ENCODE measurements around the gene MTTP. TPM values are rescaled to one million over a fixed set of nuclear protein-coding genes. Genes with fewer than 3 reads are reported as not detected.

The MTTP gene
- total RNA-seq, 2 donors from 2014 or later, result 0.11 to 0.42 TPM

- Histone ChIP-seq H3K9me3 (ENCODE audit: control insufficient read depth, low read length) (no peaks in the 10 kb centered on the region), H3K27ac (ENCODE audit: low read depth, low read length) (no peak overlapping the region), H3K4me3 (ENCODE audit: low read length) (no peak overlapping the region), H3K27me3 (ENCODE audit: control insufficient read depth, insufficient read depth, low read length, poor library complexity, severe bottlenecking) (no peaks in the 10 kb centered on the region), H3K9ac (ENCODE audit: extremely low read depth, low read length, poor library complexity, severe bottlenecking) (no peak overlapping the region), H3K4me1 (ENCODE audit: control insufficient read depth, insufficient read depth, low read length) (peaks cover 5% of the 10 kb centered on the region), H3K36me3 (ENCODE audit: control insufficient read depth, insufficient read depth, low read length) (no peaks in the 10 kb centered on the region)
- Mint-ChIP-seq H3K36me3 (ENCODE audit: low read depth) (no peaks in the 10 kb centered on the region), H3K9me3 (peaks cover 5% of the 10 kb centered on the region), H3K4me1 (peaks cover 15% of the 10 kb centered on the region), H3K27me3 (ENCODE audit: insufficient read depth) (no peaks in the 10 kb centered on the region), H3K4me3 (no peak overlapping the region), H3K27ac (no peak overlapping the region)
- TF ChIP-seq CTCF (conservative IDR thresholded peaks at IDR 0.05), result no peak
- DNase-seq, result no peak
Measured at GRCh38 chr4:99540277-99540939, 34.2 kb upstream of the MTTP start.

GRCh38 chr4:99552872-99553271 lies 21.8 kb upstream of the MTTP start:
- Mint-ChIP-seq H3K4me1 (peaks cover 4% of the 10 kb centered on the region), H3K4me3 (no peak overlapping the region), H3K27ac (no peak overlapping the region), H3K9me3 (no peaks in the 10 kb centered on the region), H3K27me3 (ENCODE audit: insufficient read depth) (no peaks in the 10 kb centered on the region), H3K36me3 (ENCODE audit: low read depth) (no peaks in the 10 kb centered on the region)
- no peak for DNase-seq
- 81% methylated on average over 2 of the region's 2 CpGs; no CpG with 5 or more reads in 1 of the 2 experiments for WGBS, 2 experiments (ENCODE audit: insufficient coverage in 1 of 2, insufficient read length in 1 of 2)
- H3K27me3 ChIP-seq (ENCODE audit: control insufficient read depth, insufficient read depth, low read length, poor library complexity, severe bottlenecking), result no peaks in the 10 kb centered on the region
- H3K9me3 ChIP-seq (ENCODE audit: control insufficient read depth, low read length), result no peaks in the 10 kb centered on the region
- no peaks in the 10 kb centered on the region for H3K4me1 ChIP-seq (ENCODE audit: control insufficient read depth, insufficient read depth, low read length)
- no peak overlapping the region for H3K9ac ChIP-seq (ENCODE audit: extremely low read depth, low read length, poor library complexity, severe bottlenecking)
- no peak for TF ChIP-seq CTCF (conservative IDR thresholded peaks at IDR 0.05)
- no peak overlapping the region for H3K4me3 ChIP-seq (ENCODE audit: low read length)
- H3K36me3 ChIP-seq (ENCODE audit: control insufficient read depth, insufficient read depth, low read length), result no peaks in the 10 kb centered on the region
- H3K27ac ChIP-seq (ENCODE audit: low read depth, low read length), result no peak overlapping the region

- peak within 1 kb of the TSS; percentile 91 for H3K4me3 Mint-ChIP-seq
- no peaks in the 10 kb centered on the region for H3K4me1 ChIP-seq (ENCODE audit: control insufficient read depth, insufficient read depth, low read length)
- peak within 1 kb of the TSS; percentile 100 for H3K27ac Mint-ChIP-seq
- peaks cover 4% of the 10 kb centered on the region for H3K4me1 Mint-ChIP-seq
- H3K9ac ChIP-seq (ENCODE audit: extremely low read depth, low read length, poor library complexity, severe bottlenecking), result peak within 1 kb of the TSS; percentile 99
- 0% methylated on average over 12 to 48 of the region's 48 CpGs for WGBS, 2 experiments (ENCODE audit: insufficient coverage in 1 of 2, insufficient read length in 1 of 2)
- TF ChIP-seq CTCF (conservative IDR thresholded peaks at IDR 0.05), result peak; percentile 43
- peak; percentile 98 for DNase-seq
- no peaks in the 10 kb centered on the region for H3K27me3 ChIP-seq (ENCODE audit: control insufficient read depth, insufficient read depth, low read length, poor library complexity, severe bottlenecking)
- no peaks in the 10 kb centered on the region for H3K27me3 Mint-ChIP-seq (ENCODE audit: insufficient read depth)
- H3K9me3 Mint-ChIP-seq, result no peaks in the 10 kb centered on the region
- peak within 1 kb of the TSS; percentile 96 for H3K27ac ChIP-seq (ENCODE audit: low read depth, low read length)
- H3K4me3 ChIP-seq (ENCODE audit: low read length), result peak within 1 kb of the TSS; percentile 95
- H3K9me3 ChIP-seq (ENCODE audit: control insufficient read depth, low read length), result no peaks in the 10 kb centered on the region
- no peaks in the 10 kb centered on the region for H3K36me3 ChIP-seq (ENCODE audit: control insufficient read depth, insufficient read depth, low read length)
- no peaks in the 10 kb centered on the region for H3K36me3 Mint-ChIP-seq (ENCODE audit: low read depth)
Measured at GRCh38 chr4:99563310-99564186, 11.1 kb upstream of the MTTP start, which contains the start of gene TRMT10A. Gene TRMT10A (minus strand): TSS chr4:99564039. CDS start chr4:99559338, 4,701 bp downstream.

All from endodermal cell (in vitro differentiated cells).